ENCODE data around the gene ADK. TPM values are rescaled to one million over a fixed set of nuclear protein-coding genes. Genes with fewer than 3 reads are reported as not detected.

The ADK gene
- total and polyA plus RNA-seq, 2 experiments from 2014 or later = 46.7 to 53.7 TPM

DNA sequence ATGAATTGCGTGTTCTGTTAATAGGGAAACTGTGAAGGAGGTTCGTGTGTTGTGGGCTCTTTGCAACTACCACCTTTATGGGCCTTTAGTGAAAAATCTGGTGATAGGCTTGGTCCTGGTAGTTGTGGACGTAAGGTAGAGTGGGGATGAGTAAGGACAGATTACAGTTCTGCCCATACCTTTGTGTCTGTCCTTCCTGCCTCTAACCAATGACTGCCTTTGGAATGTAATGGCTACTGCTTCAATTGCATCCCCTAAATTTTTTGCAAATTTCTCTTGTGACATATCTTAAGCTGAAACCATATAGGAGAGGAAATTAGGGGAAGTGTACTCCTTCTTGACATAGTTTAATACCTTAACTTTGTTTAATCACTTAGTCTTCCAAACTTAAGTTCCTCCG lies 82.3 kb downstream of the ADK start:
- no peak overlapping the region for H3K4me3 ChIP-seq
- TF ChIP-seq EZH2 (IDR thresholded peaks at IDR 0.05; ENCODE audit: borderline replicate concordance) = no peak
- no peak for TF ChIP-seq CTCF (IDR thresholded peaks at IDR 0.05; ENCODE audit: poor library complexity)
- TF ChIP-seq EZH2phosphoT487 (IDR thresholded peaks at IDR 0.05; ENCODE audit: low read depth, severe bottlenecking, unreplicated experiment) = no peak
- H3K4me1 ChIP-seq (ENCODE audit: insufficient read depth) = no peaks in the 10 kb centered on the region
- no peak overlapping the region for H3K4me2 ChIP-seq
- 93% methylated on average over 4 of the region's 4 CpGs for WGBS (ENCODE audit: low lambda C conversion rate, missing lambda C conversion rate)
- H3K27ac ChIP-seq = no peak overlapping the region
- no peak for DNase-seq (ENCODE audit: low spot score)
- H3K36me3 ChIP-seq (replicated peaks; ENCODE audit: insufficient read depth, low read depth) = no peaks in the 10 kb centered on the region
- H3K9me2 ChIP-seq (replicated peaks; ENCODE audit: insufficient read depth) = no peaks in the 10 kb centered on the region
- peaks cover 4% of the 10 kb centered on the region for H3K79me2 ChIP-seq
- no peaks in the 10 kb centered on the region for H3K9me3 ChIP-seq (ENCODE audit: low read depth)
- no peaks in the 10 kb centered on the region for H4K20me1 ChIP-seq (ENCODE audit: insufficient read depth, poor library complexity, severe bottlenecking)
- H2AFZ ChIP-seq = no peak overlapping the region
- H3K27me3 ChIP-seq = no peaks in the 10 kb centered on the region

DNA sequence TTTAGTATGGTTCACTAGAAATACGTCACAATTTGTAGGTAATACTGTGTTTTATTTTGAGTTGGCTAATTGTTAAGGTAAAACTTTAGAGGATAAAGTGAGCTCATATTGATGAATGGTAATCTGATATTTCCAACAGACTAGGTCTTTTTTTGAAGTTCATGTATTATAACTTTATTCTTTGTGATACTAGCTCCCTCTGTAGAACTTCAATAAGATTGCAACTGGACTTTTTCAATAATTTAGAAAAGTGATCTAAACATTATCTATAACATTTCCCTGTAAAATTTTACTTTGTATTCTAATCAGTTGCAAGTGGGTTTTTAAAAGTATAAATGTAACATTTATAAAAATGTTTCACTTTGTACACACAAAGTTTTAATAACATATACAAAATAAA lies 83.5 kb downstream of the ADK start:
- Histone ChIP-seq H3K27me3 (no peaks in the 10 kb centered on the region), H2AFZ (no peak overlapping the region), H3K79me2 (peaks cover 6% of the 10 kb centered on the region), H3K9me2 (replicated peaks; ENCODE audit: insufficient read depth) (no peaks in the 10 kb centered on the region), H3K9me3 (ENCODE audit: low read depth) (no peaks in the 10 kb centered on the region), H3K4me1 (ENCODE audit: insufficient read depth) (no peaks in the 10 kb centered on the region), H3K27ac (no peak overlapping the region), H3K4me2 (no peak overlapping the region), H4K20me1 (ENCODE audit: insufficient read depth, poor library complexity, severe bottlenecking) (no peaks in the 10 kb centered on the region), H3K36me3 (replicated peaks; ENCODE audit: insufficient read depth, low read depth) (no peaks in the 10 kb centered on the region), H3K4me3 (no peak overlapping the region)
- no peak for DNase-seq (ENCODE audit: low spot score)
- TF ChIP-seq EZH2 (IDR thresholded peaks at IDR 0.05; ENCODE audit: borderline replicate concordance) (no peak), CTCF (IDR thresholded peaks at IDR 0.05; ENCODE audit: poor library complexity) (peak; percentile 53)
- 94% methylated on average over 1 of the region's 1 CpG for WGBS (ENCODE audit: low lambda C conversion rate, missing lambda C conversion rate)

- no peak for DNase-seq (ENCODE audit: low spot score)
- H4K20me1 ChIP-seq (ENCODE audit: insufficient read depth, poor library complexity, severe bottlenecking) = no peaks in the 10 kb centered on the region
- H3K79me2 ChIP-seq = peaks cover 9% of the 10 kb centered on the region
- H2AFZ ChIP-seq = no peak overlapping the region
- H3K4me3 ChIP-seq = no peak overlapping the region
- 74% methylated on average over 6 of the region's 6 CpGs for WGBS (ENCODE audit: low lambda C conversion rate, missing lambda C conversion rate)
- no peak for TF ChIP-seq EZH2phosphoT487 (IDR thresholded peaks at IDR 0.05; ENCODE audit: low read depth, severe bottlenecking, unreplicated experiment)
- TF ChIP-seq CTCF (IDR thresholded peaks at IDR 0.05; ENCODE audit: poor library complexity) = no peak
- no peak for TF ChIP-seq EZH2 (IDR thresholded peaks at IDR 0.05; ENCODE audit: borderline replicate concordance)
- peak overlapping the region; percentile 4 for H3K4me2 ChIP-seq
- no peaks in the 10 kb centered on the region for H3K9me2 ChIP-seq (replicated peaks; ENCODE audit: insufficient read depth)
- no peak overlapping the region for H3K27ac ChIP-seq
- no peaks in the 10 kb centered on the region for H3K36me3 ChIP-seq (replicated peaks; ENCODE audit: insufficient read depth, low read depth)
- H3K27me3 ChIP-seq = no peaks in the 10 kb centered on the region
- no peaks in the 10 kb centered on the region for H3K9me3 ChIP-seq (ENCODE audit: low read depth)
- no peaks in the 10 kb centered on the region for H3K4me1 ChIP-seq (ENCODE audit: insufficient read depth)
Measured at GRCh38 chr10:74238031-74238431, 87.0 kb downstream of the ADK start.

DNA sequence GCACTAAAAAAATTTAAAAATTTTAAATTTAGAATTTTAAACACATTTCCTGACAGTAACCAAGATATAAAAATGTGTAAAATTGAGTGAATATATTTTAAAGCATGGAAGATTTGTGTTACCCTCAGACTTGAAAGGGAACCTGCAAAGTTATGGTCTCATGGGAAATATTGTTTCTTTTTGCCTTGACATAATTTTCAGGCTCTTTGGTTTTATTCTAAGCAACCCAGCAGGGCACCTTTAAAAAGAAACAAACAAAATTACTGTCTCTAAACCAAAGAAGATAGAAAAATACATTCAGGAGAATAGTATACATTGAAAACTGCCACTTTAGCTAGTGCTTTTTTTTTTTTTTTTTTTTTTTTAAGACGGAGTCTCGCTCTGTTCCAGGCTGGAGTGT lies 87.5 kb downstream of the ADK start:
- no peaks in the 10 kb centered on the region for H3K9me2 ChIP-seq (replicated peaks; ENCODE audit: insufficient read depth)
- peaks cover 9% of the 10 kb centered on the region for H3K79me2 ChIP-seq
- H3K27ac ChIP-seq = no peak overlapping the region
- DNase-seq (ENCODE audit: low spot score) = no peak
- H3K36me3 ChIP-seq (replicated peaks; ENCODE audit: insufficient read depth, low read depth) = no peaks in the 10 kb centered on the region
- no peaks in the 10 kb centered on the region for H3K27me3 ChIP-seq
- TF ChIP-seq EZH2phosphoT487 (IDR thresholded peaks at IDR 0.05; ENCODE audit: low read depth, severe bottlenecking, unreplicated experiment) (no peak), EZH2 (IDR thresholded peaks at IDR 0.05; ENCODE audit: borderline replicate concordance) (no peak), CTCF (IDR thresholded peaks at IDR 0.05; ENCODE audit: poor library complexity) (no peak)
- no peak overlapping the region for H3K4me3 ChIP-seq
- 94% methylated on average over 2 of the region's 2 CpGs for WGBS (ENCODE audit: low lambda C conversion rate, missing lambda C conversion rate)
- no peaks in the 10 kb centered on the region for H4K20me1 ChIP-seq (ENCODE audit: insufficient read depth, poor library complexity, severe bottlenecking)
- H3K9me3 ChIP-seq (ENCODE audit: low read depth) = no peaks in the 10 kb centered on the region
- H3K4me2 ChIP-seq = peak overlapping the region; percentile 4
- H2AFZ ChIP-seq = no peak overlapping the region
- H3K4me1 ChIP-seq (ENCODE audit: insufficient read depth) = no peaks in the 10 kb centered on the region
